Measurements from ENCODE around the gene DNAJC9. TPM values are rescaled to one million over a fixed set of nuclear protein-coding genes. Genes with fewer than 3 reads are reported as not detected.

The DNAJC9 gene, protein sequence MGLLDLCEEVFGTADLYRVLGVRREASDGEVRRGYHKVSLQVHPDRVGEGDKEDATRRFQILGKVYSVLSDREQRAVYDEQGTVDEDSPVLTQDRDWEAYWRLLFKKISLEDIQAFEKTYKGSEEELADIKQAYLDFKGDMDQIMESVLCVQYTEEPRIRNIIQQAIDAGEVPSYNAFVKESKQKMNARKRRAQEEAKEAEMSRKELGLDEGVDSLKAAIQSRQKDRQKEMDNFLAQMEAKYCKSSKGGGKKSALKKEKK
- 69.0 and 96.4 TPM in 2 replicates for total RNA-seq

DNA sequence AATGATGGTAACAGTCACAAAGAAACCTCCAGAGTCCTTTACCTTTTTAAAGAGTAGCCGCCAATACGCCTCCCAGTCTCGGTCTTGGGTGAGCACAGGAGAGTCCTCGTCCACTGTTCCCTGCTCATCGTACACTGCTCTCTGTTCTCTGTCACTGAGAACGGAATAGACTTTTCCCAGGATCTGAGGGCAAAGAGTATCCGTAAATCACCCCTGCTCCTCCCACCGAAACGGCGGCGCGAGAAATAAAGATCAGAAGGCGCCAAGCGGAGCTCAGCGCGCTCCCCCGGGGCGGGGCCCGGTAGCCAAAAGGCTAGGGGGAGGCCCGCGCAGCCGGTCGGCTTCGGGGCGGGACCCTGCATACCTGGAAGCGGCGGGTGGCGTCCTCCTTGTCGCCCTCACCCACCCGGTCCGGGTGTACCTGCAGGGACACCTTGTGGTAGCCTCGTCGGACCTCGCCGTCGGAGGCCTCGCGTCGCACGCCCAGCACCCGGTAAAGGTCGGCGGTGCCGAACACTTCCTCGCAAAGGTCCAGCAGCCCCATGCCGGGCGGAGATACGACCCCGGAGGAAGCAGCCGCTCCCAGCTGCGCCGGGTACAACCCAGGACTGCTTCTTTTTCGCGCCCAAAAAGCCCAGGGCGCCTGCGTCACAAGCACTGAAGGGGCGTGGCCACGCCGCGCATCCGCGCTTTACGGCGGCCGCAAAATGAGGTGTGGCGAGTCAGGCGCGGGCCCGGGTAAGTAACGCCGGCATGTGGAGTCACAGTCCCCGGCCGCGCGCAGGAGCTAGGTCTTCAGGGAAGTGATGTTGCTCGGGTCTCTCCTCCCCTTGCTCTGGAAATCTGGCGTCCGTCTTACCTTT lies at the start of gene DNAJC9:
Gene DNAJC9, minus strand, starts transcription at position 610 of the 863 bp plus-strand sequence. Its CDS starts 66 bp downstream, at position 544.
- H3K4me3 ChIP-seq (ENCODE audit: low read depth, low read length), result peak within 1 kb of the TSS; percentile 79
- TF ChIP-seq, protein P1, sequence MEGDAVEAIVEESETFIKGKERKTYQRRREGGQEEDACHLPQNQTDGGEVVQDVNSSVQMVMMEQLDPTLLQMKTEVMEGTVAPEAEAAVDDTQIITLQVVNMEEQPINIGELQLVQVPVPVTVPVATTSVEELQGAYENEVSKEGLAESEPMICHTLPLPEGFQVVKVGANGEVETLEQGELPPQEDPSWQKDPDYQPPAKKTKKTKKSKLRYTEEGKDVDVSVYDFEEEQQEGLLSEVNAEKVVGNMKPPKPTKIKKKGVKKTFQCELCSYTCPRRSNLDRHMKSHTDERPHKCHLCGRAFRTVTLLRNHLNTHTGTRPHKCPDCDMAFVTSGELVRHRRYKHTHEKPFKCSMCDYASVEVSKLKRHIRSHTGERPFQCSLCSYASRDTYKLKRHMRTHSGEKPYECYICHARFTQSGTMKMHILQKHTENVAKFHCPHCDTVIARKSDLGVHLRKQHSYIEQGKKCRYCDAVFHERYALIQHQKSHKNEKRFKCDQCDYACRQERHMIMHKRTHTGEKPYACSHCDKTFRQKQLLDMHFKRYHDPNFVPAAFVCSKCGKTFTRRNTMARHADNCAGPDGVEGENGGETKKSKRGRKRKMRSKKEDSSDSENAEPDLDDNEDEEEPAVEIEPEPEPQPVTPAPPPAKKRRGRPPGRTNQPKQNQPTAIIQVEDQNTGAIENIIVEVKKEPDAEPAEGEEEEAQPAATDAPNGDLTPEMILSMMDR (conservative IDR thresholded peaks at IDR 0.05; ENCODE audit: low read depth, low read length), result no peak
- DNase-seq (ENCODE audit: low read depth), result no peak

DNA sequence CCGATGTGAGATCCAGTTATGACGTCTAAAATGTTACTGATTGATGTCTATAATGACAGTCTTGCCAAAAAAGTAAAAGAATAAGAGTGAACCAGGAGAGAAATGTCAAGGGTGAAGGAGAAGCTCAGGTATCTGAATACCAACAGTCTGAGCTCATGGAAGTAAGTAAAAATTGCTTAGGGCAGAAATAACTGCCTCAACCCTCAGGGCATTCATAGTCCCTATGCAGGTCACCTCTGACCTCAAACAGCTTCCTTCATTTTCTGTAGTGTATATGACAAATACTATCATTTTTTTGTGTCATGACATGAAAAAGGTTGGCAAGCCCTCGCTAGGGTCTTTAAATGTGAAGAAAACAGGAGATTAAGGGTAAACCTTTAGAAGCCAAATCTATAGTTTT lies 46.4 kb upstream of the DNAJC9 start:
- no peak overlapping the region for H3K4me3 ChIP-seq (ENCODE audit: low read depth, low read length)
- no peak for DNase-seq (ENCODE audit: low read depth)
- TF ChIP-seq, protein P1 (conservative IDR thresholded peaks at IDR 0.05; ENCODE audit: low read depth, low read length), result no peak

DNA sequence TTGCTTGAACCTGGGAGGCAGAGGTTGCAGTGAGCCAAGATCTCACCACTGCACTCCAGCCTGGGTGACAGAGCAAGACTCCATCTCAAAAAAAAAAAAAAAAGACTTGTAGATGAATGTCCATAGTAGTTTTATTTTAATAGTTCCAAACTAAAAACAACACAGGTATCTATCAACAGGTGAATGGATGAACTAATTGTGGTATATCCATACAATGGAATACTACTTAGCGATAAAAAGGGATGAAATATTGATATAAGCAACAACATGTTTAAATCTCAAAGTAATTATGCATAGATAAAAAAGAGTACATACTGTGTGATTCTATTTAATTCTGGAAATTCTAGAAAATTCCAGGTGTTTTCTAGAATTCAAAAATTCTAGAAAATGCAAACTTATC lies 42.9 kb upstream of the DNAJC9 start:
- no peak for DNase-seq (ENCODE audit: low read depth)
- TF ChIP-seq, protein P1 (conservative IDR thresholded peaks at IDR 0.05; ENCODE audit: low read depth, low read length), result no peak
- no peak overlapping the region for H3K4me3 ChIP-seq (ENCODE audit: low read depth, low read length)

DNA sequence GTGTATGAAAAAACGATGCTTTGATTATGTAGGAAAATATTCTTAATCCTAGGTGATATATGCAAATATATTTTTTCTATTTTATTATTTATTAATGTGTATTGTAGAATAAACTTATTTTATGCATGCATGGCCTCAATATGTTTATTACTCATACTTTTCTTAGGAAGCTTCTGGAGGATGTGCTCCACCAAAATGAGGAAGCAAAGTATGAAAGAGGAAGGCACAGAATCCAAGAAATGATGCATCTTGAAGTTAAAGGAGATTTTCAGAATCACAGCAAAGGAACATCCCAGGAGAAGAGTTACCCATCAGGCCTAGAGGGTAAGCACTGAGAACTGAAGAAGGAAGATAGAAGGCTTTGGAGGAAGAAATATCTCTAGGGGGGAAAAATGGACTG lies 40.4 kb upstream of the DNAJC9 start:
- TF ChIP-seq, protein P1 (conservative IDR thresholded peaks at IDR 0.05; ENCODE audit: low read depth, low read length), result no peak
- H3K4me3 ChIP-seq (ENCODE audit: low read depth, low read length), result no peak overlapping the region

DNA sequence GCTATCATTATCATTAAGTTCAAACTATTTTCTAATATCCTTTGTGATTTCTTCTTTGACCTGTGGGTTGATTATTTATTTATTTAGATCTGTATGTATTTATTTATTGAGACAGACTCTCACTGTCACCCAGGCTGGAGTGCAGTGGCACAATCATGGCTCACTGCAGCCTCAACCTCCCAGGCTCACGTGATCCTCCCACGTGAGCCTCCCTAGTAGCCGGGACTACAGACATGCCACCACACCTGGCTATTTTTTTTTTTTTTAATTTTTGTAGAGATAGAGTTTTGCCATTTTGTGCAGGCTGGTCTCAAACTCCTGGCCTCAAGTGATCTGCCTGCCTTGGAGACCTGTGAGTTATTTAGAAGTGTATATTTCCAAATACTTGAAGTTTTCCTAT lies 34.0 kb upstream of the DNAJC9 start:
- no peak overlapping the region for H3K4me3 ChIP-seq (ENCODE audit: low read depth, low read length)
- TF ChIP-seq, protein P1 (conservative IDR thresholded peaks at IDR 0.05; ENCODE audit: low read depth, low read length), result no peak
- DNase-seq (ENCODE audit: low read depth), result no peak

More for the DNA sequence above, 40.4 kb upstream of the DNAJC9 start:
- no peak for DNase-seq (ENCODE audit: low read depth)

DNA sequence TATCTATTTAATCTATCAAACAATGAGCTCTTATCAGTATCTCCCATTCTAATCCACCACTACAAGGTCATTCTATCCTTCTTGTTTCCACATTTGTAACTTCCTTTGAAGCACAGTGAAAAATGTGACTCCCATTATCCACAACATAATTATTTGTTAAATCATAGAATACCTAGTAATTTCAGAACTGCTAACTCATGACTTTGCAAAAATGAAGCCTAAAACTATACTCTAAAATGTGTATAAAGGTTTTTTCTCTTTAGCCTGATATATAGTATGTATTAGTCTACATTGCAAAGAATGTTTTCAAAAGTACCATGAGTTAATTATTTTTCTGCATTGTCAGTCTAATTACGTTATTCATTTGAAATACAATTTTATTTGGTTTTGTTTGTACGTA lies 17.4 kb upstream of the DNAJC9 start:
- no peak for DNase-seq (ENCODE audit: low read depth)
- H3K4me3 ChIP-seq (ENCODE audit: low read depth, low read length), result no peak overlapping the region
- TF ChIP-seq, protein P1 (conservative IDR thresholded peaks at IDR 0.05; ENCODE audit: low read depth, low read length), result no peak
